Natural killer cell (primary cell): ENCODE results near the gene DOCK2. TPM values are rescaled to one million over a fixed set of nuclear protein-coding genes. Genes with fewer than 3 reads are reported as not detected.

Experiments used
- ATAC-seq, 3 donors: fragments of 150-1000 bp in 2 of 3; fragments of 200-7000 bp in 1 of 3; cut with Tn5 transposase; 1 replicate in 1 of 3; 2 replicates in 2 of 3; pipeline ENCODE4 v1.10.0; 2021; ENCODE audit warnings: mild to moderate bottlenecking in 2 of 3, moderate library complexity in 2 of 3
- DNase-seq, 2 donors: peaks; one replicate each; pipeline versions ENCODE4 v3.0.0 to v3.0.0-alpha.2; 2013 to 2021; ENCODE audit warnings: mixed read lengths in 1 of 2
- H3K27ac ChIP-seq: one replicate; pipeline ENCODE4 v1.5.1; 2013; ENCODE audit warnings: mild to moderate bottlenecking, low read length
- H3K27me3 ChIP-seq: one replicate; pipeline ENCODE4 v1.6.1; 2013; ENCODE audit warnings: low read length; ENCODE audit not compliant: control insufficient read depth, insufficient read depth
- H3K36me3 ChIP-seq: one replicate; pipeline ENCODE4 v1.6.1; 2013; ENCODE audit warnings: low read length; ENCODE audit not compliant: control insufficient read depth, insufficient read depth
- H3K4me1 ChIP-seq: one replicate; pipeline ENCODE4 v1.6.1; 2013; ENCODE audit warnings: low read length; ENCODE audit not compliant: control insufficient read depth, insufficient read depth
- H3K4me3 ChIP-seq: one replicate; pipeline ENCODE4 v1.5.1; 2013; ENCODE audit warnings: low read length
- H3K9me3 ChIP-seq: one replicate; pipeline ENCODE4 v1.6.1; 2013; ENCODE audit warnings: low read length; ENCODE audit not compliant: control insufficient read depth, insufficient read depth
- H3K27ac Mint-ChIP-seq, 2 donors: one replicate each; pipeline ENCODE4 v1.8.0; 2022; ENCODE audit warnings: mild to moderate bottlenecking in 2 of 2, mixed read lengths in 2 of 2, moderate library complexity in 1 of 2
- H3K27me3 Mint-ChIP-seq, 2 donors: one replicate each; pipeline ENCODE4 v1.8.0; 2022; ENCODE audit warnings: low read depth in 2 of 2, mixed read lengths in 2 of 2
- H3K36me3 Mint-ChIP-seq: one replicate; pipeline ENCODE4 v1.8.0; 2022; ENCODE audit warnings: mixed read lengths
- H3K4me1 Mint-ChIP-seq, 2 donors: one replicate each; pipeline ENCODE4 v1.8.0; 2022; ENCODE audit warnings: mixed read lengths in 2 of 2
- H3K4me3 Mint-ChIP-seq: one replicate; pipeline ENCODE4 v1.8.0; 2022; ENCODE audit warnings: mild to moderate bottlenecking, moderate library complexity, mixed read lengths
- H3K9me3 Mint-ChIP-seq, 2 donors: one replicate each; pipeline ENCODE4 v1.8.0; 2022; ENCODE audit warnings: mixed read lengths in 2 of 2
- CTCF ChIP-seq: fragments of 200-600 bp; IDR thresholded peaks from one replicate; pipeline ENCODE4 v1.8.0; 2022; ENCODE audit warnings: antibody characterized with exemption
- WGBS: methylation state at CpG from one replicate; pipeline ENCODE4 v1.1.7; 2013; ENCODE audit warnings: missing lambda C conversion rate; ENCODE audit not compliant: insufficient coverage; 5-methylcytosine and 5-hydroxymethylcytosine counted together
- intact Hi-C: fragments of 100-400 bp; cut with micrococcal nuclease; formaldehyde crosslinking; loops from one replicate; pipeline ENCODE4 v1.14.2; 2022
- total RNA-seq, 4 donors: library from RNA; stranded (reverse); fragments of 120-200 nt in 1 of 4; gene quantifications; one replicate each; pipeline versions ENCODE4 v1.2.3 to v1.2.4, GENCODE V29; 2013 to 2022

The DOCK2 gene
- total RNA-seq, 3 donors from 2014 or later (not counting 1 experiment from before 2014, with no cell fraction given): 317 to 361 (median 320) TPM

- peak overlapping the region in 1 of 2 donors; percentile 56 for H3K27ac Mint-ChIP-seq
- H3K27me3 Mint-ChIP-seq: no peaks in the 10 kb centered on the region
- no peaks in the 10 kb centered on the region for H3K27me3 ChIP-seq
These were observed 60.9 kb downstream of the DOCK2 start for GRCh38 chr5:169697976-169698375.

GRCh38 chr5:169700611-169701010 lies 63.5 kb downstream of the DOCK2 start:
- Mint-ChIP-seq H3K4me1 (no peaks in the 10 kb centered on the region), H3K27me3 (no peaks in the 10 kb centered on the region), H3K27ac (peak overlapping the region in 1 of 2 donors; percentile 47), H3K4me3 (no peak overlapping the region), H3K9me3 (no peaks in the 10 kb centered on the region), H3K36me3 (peaks cover 32% of the 10 kb centered on the region)
- Histone ChIP-seq H3K4me1 (no peaks in the 10 kb centered on the region), H3K9me3 (no peaks in the 10 kb centered on the region), H3K27me3 (no peaks in the 10 kb centered on the region), H3K4me3 (no peak overlapping the region), H3K36me3 (peaks cover 94% of the 10 kb centered on the region), H3K27ac (no peak overlapping the region)
- ATAC-seq (no peak), DNase-seq (no peak)
- no peak for TF ChIP-seq CTCF
- 96% methylated on average over 5 of the region's 5 CpGs for WGBS
- intact Hi-C loops: no loop called here

More at GRCh38 chr5:169697976-169698375, 60.9 kb downstream of the DOCK2 start:
- 98% methylated on average over 3 of the region's 3 CpGs for WGBS
- Mint-ChIP-seq H3K4me3 (no peak overlapping the region), H3K9me3 (no peaks in the 10 kb centered on the region), H3K4me1 (peaks cover 6 to 15% of the 10 kb centered on the region in 2 donors), H3K36me3 (peaks cover 39% of the 10 kb centered on the region)
- H3K36me3 ChIP-seq: peaks cover 96% of the 10 kb centered on the region
- H3K4me1 ChIP-seq: no peaks in the 10 kb centered on the region
- H3K9me3 ChIP-seq: no peaks in the 10 kb centered on the region
- H3K27ac ChIP-seq: no peak overlapping the region
- H3K4me3 ChIP-seq: no peak overlapping the region
- no peak for DNase-seq
- no peak for TF ChIP-seq CTCF
- intact Hi-C loops: no loop called here
- no peak for ATAC-seq

- no peaks in the 10 kb centered on the region for H3K27me3 ChIP-seq
- DNase-seq (no peak), ATAC-seq (no peak)
- WGBS: 84% methylated on average over 8 of the region's 8 CpGs
- Mint-ChIP-seq H3K4me1 (no peaks in the 10 kb centered on the region), H3K27ac (peak overlapping the region in 1 of 2 donors; percentile 10), H3K27me3 (no peaks in the 10 kb centered on the region), H3K9me3 (no peaks in the 10 kb centered on the region), H3K4me3 (no peak overlapping the region), H3K36me3 (peaks cover 37% of the 10 kb centered on the region)
- H3K27ac ChIP-seq: peak overlapping the region; percentile 37
- TF ChIP-seq CTCF: no peak
- peaks cover 94% of the 10 kb centered on the region for H3K36me3 ChIP-seq
- intact Hi-C loops: no loop called here
- no peaks in the 10 kb centered on the region for H3K9me3 ChIP-seq
- H3K4me1 ChIP-seq: no peaks in the 10 kb centered on the region
- H3K4me3 ChIP-seq: no peak overlapping the region
These were observed 64.9 kb downstream of the DOCK2 start for GRCh38 chr5:169701910-169702451.
